Right kidney (tissue), 1 donor: Measurements from ENCODE around the gene KRTAP4-12.
"Not testable (repeated sequence)": the region's sequence is repeated elsewhere in the genome, so short reads cannot be mapped to it uniquely, and the experiment has no call there.

Experiments
- DNase-seq: peaks from one replicate; pipeline ENCODE4 v3.0.0-alpha.2; 2016

KRTAP4-12 gene

DNA sequence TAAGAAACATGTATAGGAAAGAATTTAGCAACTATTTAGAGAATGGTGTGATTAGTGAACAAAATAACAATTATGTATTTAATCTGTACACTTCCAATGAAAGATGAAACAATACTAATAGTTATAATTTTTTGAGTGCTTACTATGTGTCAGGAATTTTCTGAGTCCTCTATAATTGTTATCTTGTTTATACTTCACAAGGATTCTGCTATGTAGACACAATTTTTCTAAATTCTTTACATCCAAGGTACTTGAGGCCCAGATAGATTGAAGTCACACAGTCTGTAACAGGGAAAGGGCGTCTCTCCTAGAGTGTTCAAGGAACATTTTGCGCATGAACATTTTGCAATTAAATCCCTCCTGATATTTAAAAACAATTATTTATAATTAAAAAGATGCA is 1.1 kb upstream of the KRTAP4-12 start:
- DNase-seq, result no peak

DNA sequence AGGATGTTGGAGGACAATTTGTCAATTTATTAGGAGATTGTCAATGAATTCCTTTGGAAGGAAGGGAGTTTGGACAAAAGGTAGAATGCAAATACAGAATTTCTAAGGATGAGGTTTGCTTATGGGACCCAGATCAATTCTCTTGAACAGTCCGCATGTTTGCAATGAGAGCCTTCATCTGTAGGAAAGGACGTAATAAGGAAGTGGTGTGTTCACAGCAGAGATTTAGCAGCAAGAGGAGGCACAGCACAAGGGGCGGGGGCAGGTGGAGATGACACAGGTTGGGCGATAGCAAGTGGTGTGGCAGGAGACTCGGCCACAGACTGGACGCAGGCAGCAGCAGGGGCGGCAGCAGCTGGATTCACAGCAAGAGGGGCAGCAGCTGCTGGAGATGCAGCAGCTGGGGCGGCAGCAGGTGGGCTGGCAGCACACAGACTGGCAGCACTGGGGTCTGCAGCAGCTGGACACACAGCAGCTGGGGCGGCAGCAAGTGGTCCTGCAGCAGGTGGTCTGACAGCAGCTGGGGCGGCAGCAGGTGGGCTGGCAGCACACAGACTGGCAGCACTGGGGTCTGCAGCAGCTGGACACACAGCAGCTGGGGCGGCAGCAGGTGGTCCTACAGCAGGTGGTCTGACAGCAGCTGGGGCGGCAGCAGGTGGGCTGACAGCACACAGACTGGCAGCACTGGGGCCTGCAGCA is 541 bp downstream of the KRTAP4-12 start:
- DNase-seq, result not testable (repeated sequence)

DNA sequence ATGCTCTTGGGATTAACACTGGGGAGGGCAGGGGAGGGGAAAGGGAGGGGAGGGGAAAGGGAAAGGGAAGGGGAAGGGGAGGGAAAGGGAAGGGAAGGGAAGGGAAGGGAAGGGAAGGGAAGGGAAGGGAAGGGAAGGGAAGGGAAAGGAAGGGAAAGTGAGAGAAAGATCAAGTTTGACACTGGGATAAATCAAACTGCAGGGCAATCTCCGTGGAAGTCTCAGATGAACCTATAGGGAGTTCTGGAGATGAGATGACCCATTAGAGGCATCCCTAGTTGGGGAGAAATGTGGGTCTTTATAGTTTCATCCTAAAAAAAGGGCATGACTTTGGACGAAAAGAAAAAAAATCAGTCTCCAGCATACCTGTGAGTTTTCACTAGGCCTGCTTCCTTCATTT is 2.2 kb downstream of the KRTAP4-12 start:
- DNase-seq, result no peak

DNA sequence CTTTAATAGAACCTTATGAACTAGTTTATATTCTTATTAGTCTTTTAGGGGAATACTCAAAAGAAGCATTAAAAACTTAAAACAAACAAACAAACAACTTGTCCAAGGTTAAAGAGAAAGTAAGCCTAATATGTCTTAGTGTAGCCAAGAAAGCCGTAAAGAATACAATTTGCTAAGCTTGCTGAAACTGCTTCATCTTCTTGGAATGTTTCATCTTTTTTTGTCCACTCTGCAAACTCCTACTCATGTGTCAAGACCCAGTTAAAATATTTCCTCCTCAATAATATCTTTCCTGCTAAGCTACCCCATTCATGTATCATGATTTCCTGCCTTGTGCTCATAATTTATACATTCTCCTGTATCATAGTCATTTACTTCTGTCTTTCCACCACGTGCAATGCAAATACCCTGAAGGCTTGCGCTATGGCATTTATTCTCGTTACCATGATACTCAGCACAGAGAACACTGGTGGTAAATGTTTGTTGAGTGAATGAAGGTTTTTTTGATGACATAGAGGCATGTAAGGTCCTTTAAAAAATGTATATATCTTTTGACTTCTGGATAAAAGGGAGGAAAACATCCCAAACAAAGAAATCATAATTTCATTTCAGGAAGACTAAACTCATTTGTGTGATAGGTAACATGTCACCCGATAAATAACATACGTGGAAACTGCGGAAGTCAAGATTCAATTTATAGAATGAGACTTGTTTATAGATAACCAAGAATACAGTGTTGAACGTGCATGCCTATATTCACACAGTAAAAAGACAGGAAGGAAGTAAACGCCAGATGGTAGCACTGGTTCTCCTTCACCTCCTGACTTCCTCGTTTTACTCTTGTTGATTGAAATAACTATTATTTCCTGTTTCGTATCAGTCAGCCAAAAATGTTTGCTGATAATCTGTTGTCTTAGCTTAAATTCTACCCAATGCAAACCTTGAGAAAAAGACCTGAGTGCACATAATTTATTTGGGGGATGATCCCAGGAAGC is 4.0 kb downstream of the KRTAP4-12 start:
- not testable (repeated sequence) for DNase-seq

DNA sequence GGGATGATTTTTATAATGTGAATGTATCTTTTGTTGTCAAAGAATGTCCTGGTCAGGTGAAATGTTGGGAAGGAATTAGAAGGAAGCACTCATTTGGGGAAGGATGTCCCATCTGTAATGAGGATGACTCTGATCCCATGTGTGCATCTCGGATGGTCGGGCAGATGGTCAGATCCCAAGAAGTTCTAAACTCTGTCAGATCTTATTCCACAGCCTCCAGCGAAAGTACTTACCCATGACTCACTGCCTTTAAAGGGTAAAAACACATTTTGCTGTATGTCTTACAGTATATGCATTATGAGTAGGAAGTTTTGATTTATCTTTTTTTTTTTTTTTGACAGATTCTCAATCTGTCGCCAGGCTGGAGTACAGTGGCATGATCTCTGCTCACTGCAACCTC is 5.3 kb downstream of the KRTAP4-12 start:
- no peak for DNase-seq

DNA sequence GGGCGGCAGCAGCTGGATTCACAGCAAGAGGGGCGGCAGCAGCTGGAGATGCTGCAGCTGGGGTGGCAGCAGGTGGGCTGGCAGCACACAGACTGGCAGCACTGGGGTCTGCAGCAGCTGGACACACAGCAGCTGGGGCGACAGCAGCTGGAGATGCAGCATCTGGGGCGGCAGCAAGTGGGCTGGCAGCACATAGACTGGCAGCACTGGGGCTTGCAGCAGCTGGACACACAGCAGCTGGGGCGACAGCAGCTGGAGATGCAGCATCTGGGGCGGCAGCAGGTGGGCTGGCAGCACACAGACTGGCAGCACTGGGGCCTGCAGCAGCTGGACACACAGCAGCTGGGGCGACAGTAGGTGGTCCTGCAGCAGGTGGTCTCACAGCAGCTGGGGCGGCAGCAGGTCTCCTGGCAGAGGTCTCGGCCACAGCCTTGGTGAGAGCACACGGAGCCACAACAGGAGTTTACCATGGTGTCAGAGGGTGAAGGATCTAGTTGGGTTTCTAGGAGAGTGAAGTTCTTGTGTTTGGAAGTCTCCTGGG is 6.1 kb downstream of the KRTAP4-12 start, which contains the start of gene KRTAP4-11:
KRTAP4-11 (minus strand) TSS at position 528 of the 541 bp plus-strand sequence; CDS start at position 470, 58 bp downstream.
- DNase-seq, result not testable (repeated sequence)

DNA sequence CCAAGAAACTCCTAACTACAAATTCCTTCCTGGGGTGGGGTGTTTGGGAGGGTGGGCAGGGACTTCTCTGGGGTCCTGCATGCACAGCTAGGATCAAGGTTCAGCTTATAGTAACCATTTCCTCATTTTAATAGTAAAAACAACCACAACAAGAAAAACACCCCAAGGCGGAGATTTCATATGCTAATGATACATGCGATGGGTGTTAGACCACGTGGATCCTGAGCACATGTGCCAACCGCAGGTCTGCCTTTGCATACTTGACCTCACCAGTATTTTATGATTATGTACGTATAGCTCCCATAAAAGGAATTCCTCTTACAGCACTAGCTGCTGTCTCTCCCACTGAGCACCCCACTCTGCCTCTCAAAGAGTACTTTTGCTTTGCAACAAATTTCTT is 7.7 kb downstream of the KRTAP4-12 start:
- no peak for DNase-seq

DNA sequence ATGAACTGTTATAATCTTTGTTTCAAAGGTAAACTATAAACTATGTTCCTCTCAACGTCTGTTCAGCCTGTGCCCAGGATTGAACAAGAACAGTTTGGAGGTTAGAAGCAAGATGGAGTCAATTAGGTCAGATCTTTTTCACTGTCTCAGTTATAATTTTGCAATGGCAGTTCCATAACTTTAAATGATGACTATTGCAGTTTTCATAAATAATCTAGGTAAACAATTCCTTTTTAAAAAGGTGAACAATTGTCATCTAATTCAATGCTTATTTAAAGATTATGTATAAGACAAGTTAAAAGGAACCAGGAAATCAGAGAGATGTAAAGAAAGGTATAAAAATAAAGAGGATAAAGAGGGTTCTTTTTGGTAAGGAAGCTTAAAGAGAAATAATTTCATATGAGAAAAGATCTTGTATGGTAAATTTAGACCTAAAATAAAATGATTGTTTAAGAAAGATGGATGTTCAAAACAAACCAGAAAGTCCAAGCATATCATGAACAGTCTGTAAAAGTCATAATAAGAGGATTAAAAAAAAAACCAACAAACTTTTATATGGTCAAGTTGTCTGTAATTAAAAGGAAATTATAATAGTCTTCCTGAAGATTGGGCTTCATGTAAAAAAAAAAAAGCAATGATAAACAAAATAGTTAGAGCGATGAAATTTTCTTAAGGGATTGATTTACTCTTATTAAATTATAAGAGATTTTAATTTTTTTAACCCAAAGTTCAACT is 12.7 kb downstream of the KRTAP4-12 start:
- no peak for DNase-seq

DNA sequence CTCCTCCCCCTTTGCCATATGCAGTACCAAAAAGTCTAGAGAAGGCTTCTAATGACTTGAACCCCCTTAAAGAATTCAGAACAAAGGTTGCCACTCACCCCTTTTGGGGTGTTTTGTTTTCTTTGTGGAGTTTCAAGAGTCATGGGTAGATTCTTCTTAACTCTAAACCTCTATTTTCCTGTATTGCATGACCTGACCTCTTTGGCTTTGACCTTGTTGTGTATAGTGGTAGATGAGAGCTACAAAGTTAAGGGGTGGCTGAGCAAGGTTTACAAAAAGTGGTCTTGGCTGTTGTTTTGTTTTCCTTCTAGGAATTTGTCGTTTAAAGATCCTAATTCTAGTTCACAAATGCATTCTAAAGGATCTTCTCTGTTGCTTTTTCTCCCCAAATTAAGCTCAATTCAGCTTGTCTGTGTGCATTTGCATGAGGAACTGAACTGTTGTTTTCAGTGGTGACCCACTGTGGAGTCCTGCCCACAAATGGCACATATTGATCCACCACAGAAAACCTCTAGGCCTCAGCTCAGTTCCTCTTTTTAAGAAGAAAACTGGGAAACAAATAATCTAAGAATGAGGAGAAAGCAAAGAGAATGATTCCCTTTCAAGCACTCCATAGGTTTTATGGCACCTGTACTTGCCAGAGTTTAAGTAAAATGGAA is 15.1 kb downstream of the KRTAP4-12 start:
- DNase-seq, result not testable (repeated sequence)

DNA sequence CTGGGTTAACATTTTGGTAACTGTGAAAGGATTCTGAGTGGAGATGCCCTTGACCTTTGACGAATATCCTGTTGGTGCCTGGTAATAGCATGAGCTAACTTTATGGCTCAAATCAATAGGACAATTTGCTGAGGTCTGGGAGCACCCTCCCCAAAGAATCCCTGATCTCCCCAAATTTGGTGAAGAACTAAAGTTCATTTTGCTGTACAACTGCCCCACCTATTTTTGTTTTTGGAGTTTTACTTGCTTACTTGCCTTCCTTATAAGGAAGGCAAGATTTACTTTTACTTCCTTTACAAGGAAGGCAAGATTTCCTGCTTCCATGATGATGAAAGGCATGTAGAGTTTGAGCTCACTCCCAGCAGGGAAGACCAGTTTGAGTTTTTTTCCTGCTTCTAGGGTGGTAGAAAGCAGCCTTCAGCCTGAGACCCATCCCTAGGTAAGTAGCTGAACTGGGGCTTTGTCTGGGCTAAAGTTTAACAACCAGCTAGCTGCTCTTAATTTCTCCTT is 16.0 kb downstream of the KRTAP4-12 start:
- no peak for DNase-seq

DNA sequence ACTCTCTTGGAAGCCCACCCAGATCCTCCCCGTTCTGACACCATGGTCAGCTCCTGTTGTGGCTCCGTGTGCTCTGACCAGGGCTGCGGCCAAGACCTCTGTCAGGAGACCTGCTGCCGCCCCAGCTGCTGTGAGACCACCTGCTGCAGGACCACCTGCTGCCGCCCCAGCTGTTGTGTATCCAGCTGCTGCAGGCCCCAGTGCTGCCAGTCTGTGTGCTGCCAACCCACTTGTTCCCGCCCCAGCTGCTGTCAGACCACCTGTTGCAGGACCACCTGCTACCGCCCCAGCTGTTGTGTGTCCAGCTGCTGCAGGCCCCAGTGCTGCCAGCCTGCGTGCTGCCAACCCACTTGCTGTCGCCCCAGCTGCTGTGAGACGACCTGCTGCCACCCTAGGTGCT is 18.6 kb downstream of the KRTAP4-12 start, which contains the start of gene KRTAP4-9:
KRTAP4-9 (plus strand) TSS at position 43 of the 400 bp plus-strand sequence; CDS start at position 43, 0 bp downstream.
- not testable (repeated sequence) for DNase-seq

DNA sequence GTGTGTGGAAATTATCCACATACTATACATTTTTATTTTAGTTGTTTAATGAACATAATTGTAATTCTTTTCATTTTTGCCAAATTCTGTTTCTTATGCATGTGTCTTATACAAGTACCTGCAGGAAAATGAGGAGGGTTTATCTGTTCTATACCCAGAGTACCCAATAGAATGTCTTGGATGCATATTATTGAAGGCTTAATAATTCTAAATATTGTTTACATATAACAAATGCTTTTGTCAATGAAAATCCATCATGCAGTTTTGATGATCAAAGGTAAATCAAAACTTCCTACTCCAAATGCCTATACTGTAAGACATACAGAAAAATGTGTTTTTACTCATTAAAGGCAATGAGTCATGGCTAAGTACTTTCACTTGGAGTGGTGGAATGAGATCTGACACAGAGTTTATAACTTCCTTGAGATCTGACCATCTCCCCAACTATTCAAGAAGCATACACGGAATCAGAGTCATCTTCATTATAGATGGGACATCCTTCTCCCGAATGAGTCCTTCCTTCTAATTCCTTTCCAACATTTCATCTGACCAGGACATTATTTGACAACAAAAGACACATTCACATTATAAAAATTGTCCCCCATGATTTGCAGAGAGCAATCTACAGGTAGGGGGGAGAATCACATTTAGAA is 19.5 kb downstream of the KRTAP4-12 start:
- not testable (repeated sequence) for DNase-seq

DNA sequence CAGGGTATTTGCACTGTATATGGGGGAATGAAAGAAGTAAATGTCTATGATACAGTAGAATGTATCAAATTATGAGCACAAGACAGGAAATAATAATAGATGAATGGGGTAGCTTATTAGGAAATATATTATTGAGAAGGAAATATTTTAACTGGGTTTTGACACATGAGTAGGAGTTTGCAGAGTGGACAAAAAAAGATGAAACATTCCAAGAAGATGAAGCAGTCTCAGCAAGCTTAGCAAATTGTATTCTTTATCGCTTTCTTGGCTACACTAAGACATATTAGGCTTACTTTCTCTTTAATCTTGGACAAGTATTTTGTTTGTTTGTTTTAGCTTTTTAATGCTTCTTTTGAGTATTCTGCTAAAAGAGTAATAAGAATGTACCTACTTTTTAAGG is 20.1 kb downstream of the KRTAP4-12 start:
- no peak for DNase-seq

DNA sequence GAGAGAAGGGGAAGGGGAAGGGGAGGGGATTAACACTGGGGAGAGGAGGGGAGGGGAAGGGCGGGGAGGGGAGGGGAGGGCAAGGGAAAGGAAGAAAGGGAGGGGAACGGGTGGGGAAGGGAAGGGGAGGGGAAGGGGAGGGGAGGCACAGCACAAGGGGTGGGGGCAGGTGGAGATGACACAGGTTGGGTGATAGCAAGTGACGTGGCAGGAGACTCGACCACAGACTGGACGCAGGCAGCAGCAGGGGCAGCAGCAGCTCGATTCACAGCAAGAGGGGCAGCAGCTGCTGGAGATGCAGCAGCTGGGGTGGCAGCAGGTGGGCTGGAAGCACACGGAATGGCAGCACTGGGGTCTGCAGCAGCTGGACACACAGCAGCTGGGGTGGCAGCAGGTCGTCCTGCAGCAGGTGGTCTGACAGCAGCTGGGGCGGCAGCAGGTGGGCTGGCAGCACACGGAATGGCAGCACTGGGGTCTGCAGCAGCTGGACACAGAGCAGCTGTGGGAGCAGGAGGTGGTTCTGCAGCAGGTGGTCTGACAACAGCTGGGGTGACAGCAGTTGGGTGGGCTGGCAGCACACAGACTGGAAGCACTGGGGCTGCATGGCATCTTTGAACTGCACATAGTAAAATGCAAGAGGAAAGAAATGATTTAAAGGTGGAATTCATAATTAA is 22.3 kb downstream of the KRTAP4-12 start, which contains the start of gene KRTAP4-16:
KRTAP4-16 (minus strand) TSS at position 624 of the 674 bp plus-strand sequence; CDS start at position 624, 0 bp downstream.
- no peak for DNase-seq

DNA sequence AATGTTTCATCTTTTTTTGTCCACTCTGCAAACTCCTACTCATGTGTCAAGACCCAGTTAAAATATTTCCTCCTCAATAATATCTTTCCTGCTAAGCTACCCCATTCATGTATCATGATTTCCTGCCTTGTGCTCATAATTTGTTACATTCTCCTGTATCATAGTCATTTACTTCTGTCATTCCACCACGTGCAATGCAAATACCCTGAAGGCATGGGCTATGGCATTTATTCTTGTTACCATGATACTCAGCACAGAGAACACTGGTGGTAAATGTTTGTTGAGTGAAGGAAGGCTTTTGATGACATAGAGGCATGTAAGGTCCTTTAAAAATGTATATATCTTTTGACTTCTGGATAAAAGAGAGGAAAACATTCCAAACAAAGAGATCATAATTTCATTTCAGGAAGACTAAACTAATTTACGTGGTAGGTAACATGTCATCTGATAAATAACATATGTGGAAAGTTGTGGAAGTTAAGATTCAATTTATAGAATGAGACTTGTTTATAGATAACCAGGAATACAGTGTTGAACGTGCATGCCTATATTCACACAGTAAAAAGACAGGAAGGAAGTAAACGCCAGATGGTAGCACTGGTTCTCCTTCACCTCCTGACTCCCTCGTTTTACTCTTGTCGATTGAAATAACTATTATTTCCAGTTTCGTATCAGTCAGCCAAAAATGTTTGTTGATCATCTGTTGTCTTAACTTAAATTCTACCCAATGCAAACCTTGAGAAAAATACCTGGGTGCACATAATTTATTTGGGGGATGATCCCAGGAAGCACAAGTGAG is 24.1 kb downstream of the KRTAP4-12 start:
- not testable (repeated sequence) for DNase-seq

DNA sequence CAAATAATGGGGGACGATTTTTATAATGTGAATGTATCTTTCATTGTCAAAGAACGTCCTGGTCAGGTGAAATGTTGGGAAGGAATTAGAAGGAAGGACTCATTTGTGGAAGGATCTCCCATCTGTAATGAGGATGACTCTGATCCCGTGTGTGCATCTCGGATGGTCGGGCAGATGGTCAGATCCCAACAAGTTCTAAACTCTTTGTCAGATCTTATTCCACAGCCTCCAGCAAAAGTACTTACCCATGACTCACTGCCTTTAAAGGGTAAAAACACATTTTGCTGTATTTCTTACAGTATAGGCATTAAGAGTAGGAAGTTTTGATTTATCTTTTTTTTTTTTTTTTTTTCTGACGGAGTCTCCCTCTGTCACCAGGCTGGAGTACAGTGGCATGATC is 25.5 kb downstream of the KRTAP4-12 start:
- DNase-seq, result no peak

DNA sequence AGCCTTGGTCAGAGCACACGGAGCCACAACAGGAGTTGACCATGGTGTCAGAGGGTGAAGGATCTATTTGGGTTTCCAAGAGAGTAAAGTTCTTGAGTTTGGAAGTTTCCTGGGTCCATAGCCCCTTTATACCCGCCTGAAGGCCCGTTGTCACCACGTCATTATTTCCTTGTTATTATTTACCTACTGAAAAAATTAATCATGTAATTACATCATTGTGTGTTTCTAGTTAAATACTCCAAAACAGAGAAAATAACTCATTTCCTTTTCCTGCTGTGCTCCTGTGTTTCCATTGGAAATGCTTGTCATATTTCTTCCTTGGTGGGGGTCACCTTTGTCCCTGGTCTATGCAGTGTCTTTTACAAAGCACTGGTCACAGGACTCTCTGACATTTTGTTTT is 25.9 kb downstream of the KRTAP4-12 start, which contains the start of gene KRTAP4-8:
KRTAP4-8 (minus strand) TSS at position 101 of the 400 bp plus-strand sequence; CDS start at position 43, 58 bp downstream.
- DNase-seq, result no peak

DNA sequence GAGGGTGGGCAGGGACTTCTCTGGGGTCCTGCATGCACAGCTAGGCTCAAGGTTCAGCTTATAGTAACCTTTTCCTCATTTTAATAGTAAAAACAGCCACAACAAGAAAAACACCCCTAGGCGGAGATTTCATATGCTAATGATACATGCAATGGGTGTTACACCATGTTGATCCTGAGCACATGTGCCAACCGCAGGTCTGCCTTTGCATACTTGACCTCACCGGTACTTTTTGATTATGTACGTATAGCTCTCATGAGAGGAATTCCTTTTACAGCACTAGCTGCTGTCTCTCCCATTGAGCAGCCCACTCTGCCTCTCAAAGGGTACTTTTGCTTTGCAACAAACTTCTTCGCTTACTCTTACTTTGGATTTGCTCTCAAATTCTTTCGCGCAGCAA is 27.9 kb downstream of the KRTAP4-12 start:
- no peak for DNase-seq
